Measurements from ENCODE around the gene ATP7B.

DNA sequence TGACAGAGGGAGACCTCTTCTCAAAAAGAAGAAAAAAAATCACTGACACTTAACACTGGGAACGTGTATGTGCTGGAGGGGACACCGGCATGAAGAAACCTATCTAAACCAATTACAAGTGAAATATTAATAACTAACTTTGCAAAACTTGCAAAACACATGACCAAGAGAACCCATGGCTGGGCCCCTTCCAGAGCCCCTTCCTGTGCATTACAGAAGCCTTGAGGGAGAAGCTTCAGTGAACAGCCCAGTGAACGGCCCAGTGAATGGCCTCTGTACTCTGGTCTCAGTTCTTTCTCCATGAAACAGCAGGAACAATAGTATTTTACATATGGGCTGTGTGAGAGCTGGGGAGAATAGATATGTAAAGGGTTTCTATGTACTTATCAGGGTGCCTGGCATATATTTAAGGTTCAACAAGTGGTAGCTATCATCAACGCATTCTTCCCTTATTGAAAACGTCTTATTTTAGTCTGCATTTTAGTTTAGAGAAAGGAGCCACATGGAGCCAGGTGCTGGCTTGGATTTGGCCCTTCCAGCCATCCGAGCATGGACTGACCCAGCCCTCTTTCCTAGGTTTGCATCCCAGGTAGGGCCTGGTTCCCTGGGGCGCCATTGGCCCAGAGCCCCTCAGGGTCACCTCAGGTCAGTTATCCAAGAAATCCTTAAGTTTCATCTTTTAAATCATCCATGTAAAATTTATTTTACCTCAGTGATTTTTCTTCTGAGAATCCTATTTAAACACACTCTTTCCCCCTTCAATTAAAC lies 95.0 kb downstream of the ATP7B start:
- TF ChIP-seq CTCF (IDR thresholded peaks at IDR 0.05; ENCODE audit: extremely low read depth in 1 of 2, insufficient read depth in 1 of 2, low read depth in 1 of 2, low read length in 2 of 2) (no peak), POLR2A (IDR thresholded peaks at IDR 0.05; ENCODE audit: low read depth, low read length) (no peak), POLR2AphosphoS5 (IDR thresholded peaks at IDR 0.05; ENCODE audit: insufficient read depth, low read depth, low read length) (no peak), MAX (IDR thresholded peaks at IDR 0.05; ENCODE audit: insufficient read depth, insufficient read length) (no peak), EZH2 (IDR thresholded peaks at IDR 0.05; ENCODE audit: borderline replicate concordance, low read depth, low read length, severe bottlenecking) (no peak), JUN (IDR thresholded peaks at IDR 0.05; ENCODE audit: borderline replicate concordance, insufficient read depth, insufficient read length, low read depth) (no peak)
